ENCODE data around the gene VMP1. TPM values are rescaled to one million over a fixed set of nuclear protein-coding genes. Genes with fewer than 3 reads are reported as not detected.

The VMP1 gene
- total and polyA plus RNA-seq, 2 of the 13 experiments (the other 11 are each of a cell fraction or from before 2014, with no cell fraction given), result 186 to 271 TPM

DNA sequence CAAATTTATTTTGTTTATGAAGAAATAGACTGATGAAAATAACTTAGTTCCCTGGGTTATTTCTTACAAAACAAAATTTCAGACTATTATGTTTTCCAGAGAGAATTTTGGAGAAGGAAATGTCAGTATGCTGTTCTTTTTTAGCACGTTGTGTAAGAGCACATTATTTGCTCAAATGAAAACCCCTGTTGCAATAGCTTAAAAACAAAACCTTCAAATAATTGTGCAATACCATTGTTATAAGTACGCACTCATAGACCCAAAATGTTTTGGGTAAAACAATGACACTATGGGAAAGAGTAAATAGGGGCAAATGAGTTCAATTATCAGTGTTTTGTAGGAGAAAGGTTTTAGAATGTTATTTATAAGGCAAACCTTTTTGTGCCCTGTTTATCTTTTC, 18.2 kb downstream of the VMP1 start (continued):
- TF ChIP-seq, protein P1, sequence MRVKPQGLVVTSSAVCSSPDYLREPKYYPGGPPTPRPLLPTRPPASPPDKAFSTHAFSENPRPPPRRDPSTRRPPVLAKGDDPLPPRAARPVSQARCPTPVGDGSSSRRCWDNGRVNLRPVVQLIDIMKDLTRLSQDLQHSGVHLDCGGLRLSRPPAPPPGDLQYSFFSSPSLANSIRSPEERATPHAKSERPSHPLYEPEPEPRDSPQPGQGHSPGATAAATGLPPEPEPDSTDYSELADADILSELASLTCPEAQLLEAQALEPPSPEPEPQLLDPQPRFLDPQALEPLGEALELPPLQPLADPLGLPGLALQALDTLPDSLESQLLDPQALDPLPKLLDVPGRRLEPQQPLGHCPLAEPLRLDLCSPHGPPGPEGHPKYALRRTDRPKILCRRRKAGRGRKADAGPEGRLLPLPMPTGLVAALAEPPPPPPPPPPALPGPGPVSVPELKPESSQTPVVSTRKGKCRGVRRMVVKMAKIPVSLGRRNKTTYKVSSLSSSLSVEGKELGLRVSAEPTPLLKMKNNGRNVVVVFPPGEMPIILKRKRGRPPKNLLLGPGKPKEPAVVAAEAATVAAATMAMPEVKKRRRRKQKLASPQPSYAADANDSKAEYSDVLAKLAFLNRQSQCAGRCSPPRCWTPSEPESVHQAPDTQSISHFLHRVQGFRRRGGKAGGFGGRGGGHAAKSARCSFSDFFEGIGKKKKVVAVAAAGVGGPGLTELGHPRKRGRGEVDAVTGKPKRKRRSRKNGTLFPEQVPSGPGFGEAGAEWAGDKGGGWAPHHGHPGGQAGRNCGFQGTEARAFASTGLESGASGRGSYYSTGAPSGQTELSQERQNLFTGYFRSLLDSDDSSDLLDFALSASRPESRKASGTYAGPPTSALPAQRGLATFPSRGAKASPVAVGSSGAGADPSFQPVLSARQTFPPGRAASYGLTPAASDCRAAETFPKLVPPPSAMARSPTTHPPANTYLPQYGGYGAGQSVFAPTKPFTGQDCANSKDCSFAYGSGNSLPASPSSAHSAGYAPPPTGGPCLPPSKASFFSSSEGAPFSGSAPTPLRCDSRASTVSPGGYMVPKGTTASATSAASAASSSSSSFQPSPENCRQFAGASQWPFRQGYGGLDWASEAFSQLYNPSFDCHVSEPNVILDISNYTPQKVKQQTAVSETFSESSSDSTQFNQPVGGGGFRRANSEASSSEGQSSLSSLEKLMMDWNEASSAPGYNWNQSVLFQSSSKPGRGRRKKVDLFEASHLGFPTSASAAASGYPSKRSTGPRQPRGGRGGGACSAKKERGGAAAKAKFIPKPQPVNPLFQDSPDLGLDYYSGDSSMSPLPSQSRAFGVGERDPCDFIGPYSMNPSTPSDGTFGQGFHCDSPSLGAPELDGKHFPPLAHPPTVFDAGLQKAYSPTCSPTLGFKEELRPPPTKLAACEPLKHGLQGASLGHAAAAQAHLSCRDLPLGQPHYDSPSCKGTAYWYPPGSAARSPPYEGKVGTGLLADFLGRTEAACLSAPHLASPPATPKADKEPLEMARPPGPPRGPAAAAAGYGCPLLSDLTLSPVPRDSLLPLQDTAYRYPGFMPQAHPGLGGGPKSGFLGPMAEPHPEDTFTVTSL (CRISPR knock-in tag; IDR thresholded peaks at IDR 0.05; ENCODE audit: borderline replicate concordance), result peak; percentile 68; the same call in 1 of the 2 replicates
- TF ChIP-seq NR2C2 (CRISPR knock-in tag; IDR thresholded peaks at IDR 0.05; ENCODE audit: borderline replicate concordance) (peak; percentile 20; the same call in 1 of the 2 replicates), ZKSCAN5 (CRISPR knock-in tag; IDR thresholded peaks at IDR 0.05) (no peak), ISL2 (CRISPR knock-in tag; IDR thresholded peaks at IDR 0.05) (peak; percentile 71), ZFP36L2 (CRISPR knock-in tag; IDR thresholded peaks at IDR 0.05) (no peak), CENPX (CRISPR knock-in tag; IDR thresholded peaks at IDR 0.05) (no peak), ZNF264 (CRISPR knock-in tag; IDR thresholded peaks at IDR 0.05) (peak; percentile 67; the same call in 1 of the 2 replicates), NCOA2 (CRISPR knock-in tag; IDR thresholded peaks at IDR 0.05) (peak; percentile 65), ZNF33A (CRISPR knock-in tag; IDR thresholded peaks at IDR 0.05; ENCODE audit: borderline replicate concordance) (no peak), SMAD3 (CRISPR knock-in tag; IDR thresholded peaks at IDR 0.05) (peak; percentile 50; the same call in 1 of the 2 replicates), FOXA3 (CRISPR knock-in tag; IDR thresholded peaks at IDR 0.05) (peak; percentile 86), ATF7-NPFF (CRISPR knock-in tag; IDR thresholded peaks at IDR 0.05; ENCODE audit: low read depth) (no peak), ATF2 (CRISPR knock-in tag; IDR thresholded peaks at IDR 0.05) (peak; percentile 35; the same call in 1 of the 2 replicates), ZNF800 (CRISPR knock-in tag; IDR thresholded peaks at IDR 0.05) (0 out of 2 replicates have a peak, but pooled peaks have one; percentile 33), ZSCAN9 (CRISPR knock-in tag; IDR thresholded peaks at IDR 0.05; ENCODE audit: borderline replicate concordance) (no peak), GABPA (IDR thresholded peaks at IDR 0.05; ENCODE audit: low read depth, low read length) (no peak), GABPA (CRISPR knock-in tag; IDR thresholded peaks at IDR 0.05; ENCODE audit: low read depth) (peak; percentile 34; the same call in 1 of the 2 replicates)
- TF ChIP-seq, protein P2, sequence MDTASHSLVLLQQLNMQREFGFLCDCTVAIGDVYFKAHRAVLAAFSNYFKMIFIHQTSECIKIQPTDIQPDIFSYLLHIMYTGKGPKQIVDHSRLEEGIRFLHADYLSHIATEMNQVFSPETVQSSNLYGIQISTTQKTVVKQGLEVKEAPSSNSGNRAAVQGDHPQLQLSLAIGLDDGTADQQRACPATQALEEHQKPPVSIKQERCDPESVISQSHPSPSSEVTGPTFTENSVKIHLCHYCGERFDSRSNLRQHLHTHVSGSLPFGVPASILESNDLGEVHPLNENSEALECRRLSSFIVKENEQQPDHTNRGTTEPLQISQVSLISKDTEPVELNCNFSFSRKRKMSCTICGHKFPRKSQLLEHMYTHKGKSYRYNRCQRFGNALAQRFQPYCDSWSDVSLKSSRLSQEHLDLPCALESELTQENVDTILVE (CRISPR knock-in tag; IDR thresholded peaks at IDR 0.05), result peak; percentile 43; the same call in 1 of the 2 replicates
- TF ChIP-seq, protein P3, sequence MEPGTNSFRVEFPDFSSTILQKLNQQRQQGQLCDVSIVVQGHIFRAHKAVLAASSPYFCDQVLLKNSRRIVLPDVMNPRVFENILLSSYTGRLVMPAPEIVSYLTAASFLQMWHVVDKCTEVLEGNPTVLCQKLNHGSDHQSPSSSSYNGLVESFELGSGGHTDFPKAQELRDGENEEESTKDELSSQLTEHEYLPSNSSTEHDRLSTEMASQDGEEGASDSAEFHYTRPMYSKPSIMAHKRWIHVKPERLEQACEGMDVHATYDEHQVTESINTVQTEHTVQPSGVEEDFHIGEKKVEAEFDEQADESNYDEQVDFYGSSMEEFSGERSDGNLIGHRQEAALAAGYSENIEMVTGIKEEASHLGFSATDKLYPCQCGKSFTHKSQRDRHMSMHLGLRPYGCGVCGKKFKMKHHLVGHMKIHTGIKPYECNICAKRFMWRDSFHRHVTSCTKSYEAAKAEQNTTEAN (CRISPR knock-in tag; conservative IDR thresholded peaks at IDR 0.05), result peak; percentile 60; the same call in 1 of the 2 replicates
